ENCODE data around the gene OXNAD1. TPM values are rescaled to one million over a fixed set of nuclear protein-coding genes. Genes with fewer than 3 reads are reported as not detected.

The OXNAD1 gene
- total and polyA plus RNA-seq, 2 donors (not counting 1 experiment from before 2014, with no cell fraction given) = 6.4 to 10.4 TPM

DNA sequence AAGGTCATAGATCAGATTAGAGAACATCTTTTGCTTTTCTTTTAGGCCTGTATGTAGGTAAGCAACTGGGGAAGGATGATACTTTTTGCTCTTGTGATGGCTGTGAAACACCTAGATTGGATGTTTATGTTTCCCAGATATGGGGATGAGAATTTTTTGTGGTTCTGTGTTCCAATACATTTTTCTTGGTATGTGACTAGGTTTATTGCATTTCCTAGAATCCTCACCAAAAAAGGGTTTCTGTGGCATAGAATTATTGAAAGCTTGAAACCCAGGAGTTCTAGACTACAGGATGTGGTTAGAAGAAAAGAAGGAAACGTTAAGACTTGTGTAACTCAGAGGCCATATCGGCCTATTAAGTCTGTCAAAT, 25.8 kb downstream of the OXNAD1 start:
- no peak overlapping the region for H3K4me2 ChIP-seq (ENCODE audit: extremely low read depth, insufficient read depth, low read length)
- H3K9ac ChIP-seq (ENCODE audit: insufficient read depth, low read length) = no peak overlapping the region
- no peaks in the 10 kb centered on the region for H3K27me3 ChIP-seq (ENCODE audit: control insufficient read depth, insufficient read depth, low read length)
- no peaks in the 10 kb centered on the region for H3K79me2 ChIP-seq (ENCODE audit: control insufficient read depth, insufficient read depth, low read length)
- no peak overlapping the region for H3K27ac ChIP-seq (ENCODE audit: insufficient read depth, low read length)
- no peak overlapping the region for H2AFZ ChIP-seq (ENCODE audit: low read length)
- DNase-seq (ENCODE audit: low read depth in 2 of 2) = peak in 1 of 2 donors; percentile 60
- no peaks in the 10 kb centered on the region for H3K9me3 ChIP-seq (ENCODE audit: control insufficient read depth, insufficient read depth, low read depth, low read length)
- H3K4me3 ChIP-seq (replicated peaks in 1 of 4; ENCODE audit: control extremely low read depth in 1 of 4, insufficient read depth in 1 of 4, low read depth in 3 of 4, low read length in 4 of 4) = no peak overlapping the region
- no peaks in the 10 kb centered on the region for H4K20me1 ChIP-seq (ENCODE audit: control insufficient read depth, extremely low read depth, insufficient read depth, low read length)
- no peak for TF ChIP-seq CTCF (conservative IDR thresholded peaks at IDR 0.05 in 1 of 2, IDR thresholded peaks at IDR 0.05 in 1 of 2; ENCODE audit: low read depth in 1 of 2, low read length in 2 of 2)
- TF ChIP-seq EZH2 (IDR thresholded peaks at IDR 0.05; ENCODE audit: low read length, missing control alignments) = no peak
- no peaks in the 10 kb centered on the region for H3K4me1 ChIP-seq (ENCODE audit: control insufficient read depth, extremely low read depth, insufficient read depth, low read length)
- no peaks in the 10 kb centered on the region for H3K36me3 ChIP-seq (ENCODE audit: control insufficient read depth, insufficient read depth, low read length)

GRCh38 chr3:16294844-16295243, 29.8 kb downstream of the OXNAD1 start:
- Histone ChIP-seq H3K4me1 (ENCODE audit: control insufficient read depth, extremely low read depth, insufficient read depth, low read length) (no peaks in the 10 kb centered on the region), H3K9me3 (ENCODE audit: control insufficient read depth, insufficient read depth, low read depth, low read length) (no peaks in the 10 kb centered on the region), H3K36me3 (ENCODE audit: control insufficient read depth, insufficient read depth, low read length) (no peaks in the 10 kb centered on the region), H2AFZ (ENCODE audit: low read length) (no peak overlapping the region), H3K4me3 (replicated peaks in 1 of 4; ENCODE audit: control extremely low read depth in 1 of 4, insufficient read depth in 1 of 4, low read depth in 3 of 4, low read length in 4 of 4) (no peak overlapping the region), H3K9ac (ENCODE audit: insufficient read depth, low read length) (no peak overlapping the region), H4K20me1 (ENCODE audit: control insufficient read depth, extremely low read depth, insufficient read depth, low read length) (no peaks in the 10 kb centered on the region), H3K79me2 (ENCODE audit: control insufficient read depth, insufficient read depth, low read length) (no peaks in the 10 kb centered on the region), H3K4me2 (ENCODE audit: extremely low read depth, insufficient read depth, low read length) (no peak overlapping the region), H3K27me3 (ENCODE audit: control insufficient read depth, insufficient read depth, low read length) (no peaks in the 10 kb centered on the region), H3K27ac (ENCODE audit: insufficient read depth, low read length) (no peak overlapping the region)
- no peak for TF ChIP-seq CTCF (conservative IDR thresholded peaks at IDR 0.05 in 1 of 2, IDR thresholded peaks at IDR 0.05 in 1 of 2; ENCODE audit: low read depth in 1 of 2, low read length in 2 of 2)
- DNase-seq (ENCODE audit: low read depth in 2 of 2) = no peak

DNA sequence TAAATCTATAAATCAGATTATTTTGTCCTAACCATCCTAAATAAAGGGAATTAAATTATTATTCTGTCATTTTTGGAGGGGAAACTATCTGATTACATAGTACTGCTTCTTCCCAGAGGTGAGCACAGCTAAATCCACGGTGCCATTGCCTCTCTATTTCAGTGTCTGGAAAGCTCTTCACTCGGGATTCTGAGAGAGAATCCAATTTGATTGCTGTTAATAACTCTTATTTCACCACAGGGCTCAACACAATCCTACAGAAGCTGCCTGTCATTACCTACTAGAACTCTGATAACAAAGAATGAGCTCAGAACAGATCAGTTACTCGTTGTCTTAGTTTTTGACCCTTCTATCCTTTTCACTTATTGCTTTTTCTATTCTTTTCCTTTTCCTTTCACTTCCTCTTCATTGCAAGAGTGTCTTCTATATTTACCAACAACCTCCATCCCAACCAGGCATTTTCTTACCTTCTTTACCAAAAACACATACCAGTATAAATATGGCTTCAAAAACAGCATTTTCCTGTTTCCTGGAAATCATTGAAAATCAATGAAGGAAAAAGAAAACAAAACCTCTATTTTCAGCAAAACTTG, 30.4 kb downstream of the OXNAD1 start:
- Histone ChIP-seq H3K4me2 (ENCODE audit: extremely low read depth, insufficient read depth, low read length) (no peak overlapping the region), H4K20me1 (ENCODE audit: control insufficient read depth, extremely low read depth, insufficient read depth, low read length) (no peaks in the 10 kb centered on the region), H3K36me3 (ENCODE audit: control insufficient read depth, insufficient read depth, low read length) (no peaks in the 10 kb centered on the region), H3K9me3 (ENCODE audit: control insufficient read depth, insufficient read depth, low read depth, low read length) (no peaks in the 10 kb centered on the region), H3K4me1 (ENCODE audit: control insufficient read depth, extremely low read depth, insufficient read depth, low read length) (no peaks in the 10 kb centered on the region), H3K27ac (ENCODE audit: insufficient read depth, low read length) (no peak overlapping the region), H3K9ac (ENCODE audit: insufficient read depth, low read length) (no peak overlapping the region), H3K4me3 (replicated peaks in 1 of 4; ENCODE audit: control extremely low read depth in 1 of 4, insufficient read depth in 1 of 4, low read depth in 3 of 4, low read length in 4 of 4) (no peak overlapping the region), H3K79me2 (ENCODE audit: control insufficient read depth, insufficient read depth, low read length) (no peaks in the 10 kb centered on the region), H2AFZ (ENCODE audit: low read length) (no peak overlapping the region), H3K27me3 (ENCODE audit: control insufficient read depth, insufficient read depth, low read length) (no peaks in the 10 kb centered on the region)
- TF ChIP-seq EZH2 (IDR thresholded peaks at IDR 0.05; ENCODE audit: low read length, missing control alignments) (no peak), CTCF (conservative IDR thresholded peaks at IDR 0.05 in 1 of 2, IDR thresholded peaks at IDR 0.05 in 1 of 2; ENCODE audit: low read depth in 1 of 2, low read length in 2 of 2) (no peak)
- no peak for DNase-seq (ENCODE audit: low read depth in 2 of 2)
